Testis (tissue), 3 donors: Measurements from ENCODE around the gene LSS. TPM values are rescaled to one million over a fixed set of nuclear protein-coding genes. Genes with fewer than 3 reads are reported as not detected.

Experiments
- DNase-seq: peaks from one replicate; pipeline ENCODE4 v3.0.0-alpha.2; 2019
- H3K27ac ChIP-seq, 2 donors: fragments of 200-600 bp; sonication (generic); one replicate each; pipeline ENCODE4 v1.5.1; 2019
- H3K27me3 ChIP-seq: fragments of 200-600 bp; sonication (generic); one replicate; pipeline ENCODE4 v1.5.1; 2019
- H3K36me3 ChIP-seq: fragments of 200-600 bp; sonication (generic); one replicate; pipeline ENCODE4 v1.5.1; 2017; ENCODE audit warnings: low read depth; ENCODE audit errors: missing control alignments
- H3K4me1 ChIP-seq: fragments of 200-600 bp; sonication (generic); one replicate; pipeline ENCODE4 v1.5.1; 2019
- H3K4me3 ChIP-seq, 2 donors: fragments of 200-600 bp; sonication (generic); one replicate each; pipeline ENCODE4 v1.5.1; 2017 to 2019
- H3K9me3 ChIP-seq: fragments of 200-600 bp; sonication (generic); one replicate; pipeline ENCODE4 v1.5.1; 2017
- CTCF ChIP-seq, 3 experiments: fragments of 450-650 bp in 2 of 3; fragments of 200-600 bp in 1 of 3; sonication (generic) in 1 of 3; IDR thresholded peaks; one replicate each; pipeline ENCODE4 v1.5.1; 2016 to 2019; ENCODE audit warnings: antibody characterized with exemption in 3 of 3, mild to moderate bottlenecking in 2 of 3, moderate library complexity in 1 of 3
- POLR2A ChIP-seq: fragments of 450-650 bp; IDR thresholded peaks from one replicate; pipeline ENCODE4 v1.6.1; 2017; ENCODE audit warnings: antibody characterized with exemption, mild to moderate bottlenecking, moderate library complexity
- WGBS, 2 donors: methylation state at CpG; one replicate each; pipeline ENCODE4 v1.1.5; 2018; 5-methylcytosine and 5-hydroxymethylcytosine counted together
- intact Hi-C: fragments of 100-400 bp; cut with DNase I; formaldehyde crosslinking; loops from one replicate; pipeline ENCODE4 v1.15.1; 2023; ENCODE audit warnings: low total_unique reads
- polyA plus RNA-seq: library from polyadenylated mRNA; stranded (reverse); fragments of 350-450 nt; fragmentation: Illumina TruSeq; extraction: RNeasy Lipid Tissue Mini Kit (QIAGEN cat#74804); gene quantifications from one replicate; pipeline ENCODE4 v1.2.3, GENCODE V29; 2014; ENCODE audit warnings: low read depth, low replicate concordance; ENCODE audit not compliant: insufficient read depth
- total RNA-seq, 2 donors: library from RNA; depleted of rRNA; stranded (reverse); fragments of >200 nt; gene quantifications; one replicate each; pipeline ENCODE4 v1.2.3, GENCODE V29; 2016

Gene LSS
- total and polyA plus RNA-seq, 3 donors from 2014 or later, result 35.6 to 152 (median 126) TPM

- H3K9me3 ChIP-seq, result no peaks in the 10 kb centered on the region
- no peak for DNase-seq
- TF ChIP-seq POLR2A (no peak), CTCF (IDR thresholded peaks at IDR 0.05) (no peak)
- no peaks in the 10 kb centered on the region for H3K36me3 ChIP-seq
- no peak overlapping the region for H3K27ac ChIP-seq
- H3K4me3 ChIP-seq, result no peak overlapping the region
- no peaks in the 10 kb centered on the region for H3K27me3 ChIP-seq
- peaks cover 6% of the 10 kb centered on the region for H3K4me1 ChIP-seq
- intact Hi-C loops, result no loop called here
- 89 to 92% methylated on average over 20 of the region's 20 CpGs for WGBS, 2 donors
Observed at GRCh38 chr21:46196733-46197132, 31.8 kb downstream of the LSS start.

GRCh38 chr21:46195595-46196195 lies 32.9 kb downstream of the LSS start:
- no peaks in the 10 kb centered on the region for H3K9me3 ChIP-seq
- H3K4me3 ChIP-seq, result no peak overlapping the region
- DNase-seq, result no peak
- intact Hi-C loops, result no loop called here
- H3K27me3 ChIP-seq, result no peaks in the 10 kb centered on the region
- TF ChIP-seq POLR2A (no peak), CTCF (IDR thresholded peaks at IDR 0.05) (no peak)
- H3K36me3 ChIP-seq, result no peaks in the 10 kb centered on the region
- peaks cover 9% of the 10 kb centered on the region for H3K4me1 ChIP-seq
- 94% methylated on average over 6 to 20 of the region's 20 CpGs for WGBS, 2 donors
- no peak overlapping the region for H3K27ac ChIP-seq

GRCh38 chr21:46194374-46195334 lies 33.9 kb downstream of the LSS start:
- no peak for TF ChIP-seq CTCF (IDR thresholded peaks at IDR 0.05)
- no peak for TF ChIP-seq POLR2A
- Histone ChIP-seq H3K27me3 (no peaks in the 10 kb centered on the region), H3K4me3 (no peak overlapping the region), H3K4me1 (peaks cover 14% of the 10 kb centered on the region), H3K36me3 (no peaks in the 10 kb centered on the region), H3K27ac (no peak overlapping the region), H3K9me3 (no peaks in the 10 kb centered on the region)
- 92 to 93% methylated on average over 18 to 34 of the region's 34 CpGs for WGBS, 2 donors
- peak; percentile 10 for DNase-seq
- intact Hi-C loops, result no loop called here

- peaks cover 15% of the 10 kb centered on the region for H3K4me1 ChIP-seq
- no peak overlapping the region for H3K4me3 ChIP-seq
- H3K36me3 ChIP-seq, result no peaks in the 10 kb centered on the region
- no peaks in the 10 kb centered on the region for H3K27me3 ChIP-seq
- DNase-seq, result peak; percentile 9
- no peaks in the 10 kb centered on the region for H3K9me3 ChIP-seq
- intact Hi-C loops, result no loop called here
- WGBS, 2 donors, result 85 to 89% methylated on average over 5 to 9 of the region's 10 CpGs
- H3K27ac ChIP-seq, result no peak overlapping the region
- TF ChIP-seq POLR2A (no peak), CTCF (IDR thresholded peaks at IDR 0.05) (no peak)
Observed at GRCh38 chr21:46193829-46194373, 34.7 kb downstream of the LSS start.
